Measurements from ENCODE around the gene IGSF10.
"Not testable (repeated sequence)": the region's sequence is repeated elsewhere in the genome, so short reads cannot be mapped to it uniquely, and the experiment has no call there.

Gene IGSF10

GRCh38 chr3:151460774-151461450 lies at the start of gene IGSF10:
Gene IGSF10 (minus strand): TSS chr3:151461061. CDS start chr3:151458709, 2,352 bp downstream.
- no peak for DNase-seq (ENCODE audit: low read depth in 2 of 2)

GRCh38 chr3:151509468-151510135 lies 48.7 kb upstream of the IGSF10 start:
- DNase-seq (ENCODE audit: low read depth in 2 of 2): not testable (repeated sequence)

- DNase-seq (ENCODE audit: low read depth in 2 of 2): no peak
Observed at GRCh38 chr3:151504606-151505005, 43.7 kb upstream of the IGSF10 start.

- DNase-seq (ENCODE audit: low read depth in 2 of 2): no peak
Observed at GRCh38 chr3:151503074-151503473, 42.2 kb upstream of the IGSF10 start.

GRCh38 chr3:151501923-151502632 lies 41.2 kb upstream of the IGSF10 start:
- DNase-seq (ENCODE audit: low read depth in 2 of 2): no peak

- no peak for DNase-seq (ENCODE audit: low read depth in 2 of 2)
Observed at GRCh38 chr3:151501171-151501922, 40.5 kb upstream of the IGSF10 start.

- no peak for DNase-seq (ENCODE audit: low read depth in 2 of 2)
Observed at GRCh38 chr3:151499168-151499567, 38.3 kb upstream of the IGSF10 start.

GRCh38 chr3:151491525-151491924 lies 30.7 kb upstream of the IGSF10 start:
- DNase-seq (ENCODE audit: low read depth in 2 of 2): no peak

- not testable (repeated sequence) for DNase-seq (ENCODE audit: low read depth in 2 of 2)
Observed at GRCh38 chr3:151487833-151488232, 27.0 kb upstream of the IGSF10 start.

- no peak for DNase-seq (ENCODE audit: low read depth in 2 of 2)
Observed at GRCh38 chr3:151483961-151484520, 23.2 kb upstream of the IGSF10 start.

GRCh38 chr3:151483488-151483887 lies 22.6 kb upstream of the IGSF10 start:
- DNase-seq (ENCODE audit: low read depth in 2 of 2): no peak

- no peak for DNase-seq (ENCODE audit: low read depth in 2 of 2)
Observed at GRCh38 chr3:151480492-151480891, 19.6 kb upstream of the IGSF10 start.

GRCh38 chr3:151479452-151479851 lies 18.6 kb upstream of the IGSF10 start:
- DNase-seq (ENCODE audit: low read depth in 2 of 2): no peak

GRCh38 chr3:151478335-151478697 lies 17.5 kb upstream of the IGSF10 start:
- no peak for DNase-seq (ENCODE audit: low read depth in 2 of 2)

GRCh38 chr3:151477591-151478334 lies 16.9 kb upstream of the IGSF10 start:
- no peak for DNase-seq (ENCODE audit: low read depth in 2 of 2)

GRCh38 chr3:151476344-151477018 lies 15.6 kb upstream of the IGSF10 start:
- no peak for DNase-seq (ENCODE audit: low read depth in 2 of 2)

GRCh38 chr3:151468284-151468917 lies 7.5 kb upstream of the IGSF10 start:
- no peak for DNase-seq (ENCODE audit: low read depth in 2 of 2)

GRCh38 chr3:151467069-151467468 lies 6.2 kb upstream of the IGSF10 start:
- DNase-seq (ENCODE audit: low read depth in 2 of 2): no peak

- DNase-seq (ENCODE audit: low read depth in 2 of 2): no peak
Observed at GRCh38 chr3:151462991-151463390, 2.1 kb upstream of the IGSF10 start.

- DNase-seq (ENCODE audit: low read depth in 2 of 2): no peak
Observed at GRCh38 chr3:151462278-151462780, 1.5 kb upstream of the IGSF10 start.
